HG03175 (cell line): ENCODE data around the gene ACVR1B.

Experiments used
- ATAC-seq: cut with Tn5 transposase; IDR thresholded peaks from one replicate; pipeline ENCODE4 v1.9.1; 2021; ENCODE audit warnings: mild to moderate bottlenecking, moderate library complexity; ENCODE audit not compliant: unreplicated experiment

Gene ACVR1B

DNA sequence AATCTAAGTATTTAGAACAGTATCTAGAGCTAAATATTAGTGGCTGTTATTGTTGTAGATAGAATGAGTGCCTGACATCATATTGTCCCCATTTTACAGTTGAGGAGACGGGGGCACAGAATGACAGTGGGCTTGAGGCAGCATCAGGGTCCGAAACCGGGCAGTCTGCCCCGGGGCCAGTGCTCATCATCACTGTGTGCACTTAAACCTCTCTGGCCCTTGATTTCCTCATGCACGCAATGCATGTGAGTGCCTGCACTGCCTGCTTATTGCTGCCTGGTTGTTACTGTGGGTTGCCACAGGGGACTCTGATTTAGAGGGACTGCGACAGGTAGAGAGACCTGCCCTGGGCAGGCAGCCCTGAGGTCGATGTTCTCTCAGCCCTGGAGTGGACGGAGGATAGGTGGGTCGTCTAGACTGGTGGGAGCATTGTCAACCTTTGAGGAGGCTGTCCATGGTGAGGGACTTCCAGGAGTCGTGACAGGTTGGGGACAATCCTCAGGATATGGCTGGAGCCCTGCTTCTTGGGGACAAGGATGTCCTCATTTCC is 34.4 kb upstream of the ACVR1B start:
- ATAC-seq = no peak

GRCh38 chr12:51917746-51918453 is 33.6 kb upstream of the ACVR1B start:
- no peak for ATAC-seq

DNA sequence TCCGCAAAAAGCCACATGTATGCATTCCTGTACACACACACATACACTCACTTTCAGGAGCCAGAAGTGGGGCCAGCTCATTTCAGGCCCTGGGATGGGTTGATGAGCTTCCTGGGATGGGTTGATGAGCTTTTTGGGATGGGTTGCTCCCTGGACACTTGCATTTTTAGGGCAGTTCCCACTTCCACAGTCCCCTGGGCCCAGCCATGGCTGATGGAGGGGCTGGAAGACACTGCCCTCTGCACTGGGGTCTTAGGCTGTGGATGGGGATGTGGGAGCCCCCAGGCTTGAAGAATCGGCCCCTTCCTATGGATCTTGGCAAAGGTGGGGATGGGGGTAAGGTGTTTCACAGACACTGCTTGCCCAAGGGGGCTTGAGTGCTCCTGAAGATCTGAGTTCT is 31.5 kb upstream of the ACVR1B start:
- ATAC-seq = no peak

DNA sequence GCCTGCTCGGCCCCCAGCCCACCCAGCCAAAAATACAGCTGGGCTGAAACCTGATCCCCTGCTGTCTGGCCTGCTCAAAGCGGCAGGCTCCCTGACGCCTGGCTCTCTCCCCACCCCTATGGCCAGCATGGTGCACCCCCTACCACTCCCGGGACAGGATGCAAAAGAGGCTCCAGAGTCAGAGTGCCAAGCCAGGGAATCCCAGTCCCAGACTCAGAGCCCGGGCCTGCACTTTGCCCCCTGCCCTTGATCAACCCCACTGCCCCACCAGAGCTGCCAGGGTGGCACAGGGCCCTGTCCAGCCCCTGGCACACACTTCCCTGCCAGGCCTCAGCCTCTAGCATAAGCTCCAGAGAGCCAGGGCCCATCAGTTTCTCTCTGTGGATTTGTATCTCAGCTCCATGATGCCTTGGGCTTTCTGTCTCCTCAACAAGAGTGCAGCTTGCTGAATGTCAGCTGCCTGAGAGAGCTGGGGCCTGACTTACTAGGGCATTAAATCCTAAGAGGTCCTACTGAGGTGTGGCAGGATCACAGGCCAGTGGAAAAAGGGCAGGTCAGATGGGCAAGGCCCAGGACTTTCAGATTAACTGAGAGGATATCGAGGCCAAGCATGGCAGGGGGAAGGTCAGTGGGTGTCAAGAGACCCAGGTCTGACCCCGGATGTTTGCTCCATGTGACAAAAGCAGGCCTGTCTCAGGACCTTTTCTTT is 30.3 kb upstream of the ACVR1B start:
- no peak for ATAC-seq

DNA sequence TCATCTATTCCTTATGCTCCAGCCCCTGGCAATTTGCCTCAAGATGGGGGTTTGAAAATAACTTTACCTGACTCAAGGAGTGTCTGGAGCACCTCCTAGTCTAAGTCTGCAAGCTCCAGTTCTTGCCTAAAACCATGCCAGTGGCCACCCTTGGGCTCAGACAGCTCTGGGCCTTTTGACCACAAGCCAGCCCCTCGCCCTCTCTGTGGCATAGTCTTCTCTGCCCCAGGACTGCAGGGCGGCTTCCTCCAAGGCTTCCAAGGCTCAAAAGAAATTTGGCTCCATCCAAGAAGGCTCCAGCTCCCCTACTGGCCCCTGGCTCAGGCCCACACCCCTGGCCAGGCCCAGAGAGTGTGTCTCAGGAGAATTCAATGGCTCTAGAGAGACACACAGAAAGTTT is 29.4 kb upstream of the ACVR1B start:
- ATAC-seq = no peak

DNA sequence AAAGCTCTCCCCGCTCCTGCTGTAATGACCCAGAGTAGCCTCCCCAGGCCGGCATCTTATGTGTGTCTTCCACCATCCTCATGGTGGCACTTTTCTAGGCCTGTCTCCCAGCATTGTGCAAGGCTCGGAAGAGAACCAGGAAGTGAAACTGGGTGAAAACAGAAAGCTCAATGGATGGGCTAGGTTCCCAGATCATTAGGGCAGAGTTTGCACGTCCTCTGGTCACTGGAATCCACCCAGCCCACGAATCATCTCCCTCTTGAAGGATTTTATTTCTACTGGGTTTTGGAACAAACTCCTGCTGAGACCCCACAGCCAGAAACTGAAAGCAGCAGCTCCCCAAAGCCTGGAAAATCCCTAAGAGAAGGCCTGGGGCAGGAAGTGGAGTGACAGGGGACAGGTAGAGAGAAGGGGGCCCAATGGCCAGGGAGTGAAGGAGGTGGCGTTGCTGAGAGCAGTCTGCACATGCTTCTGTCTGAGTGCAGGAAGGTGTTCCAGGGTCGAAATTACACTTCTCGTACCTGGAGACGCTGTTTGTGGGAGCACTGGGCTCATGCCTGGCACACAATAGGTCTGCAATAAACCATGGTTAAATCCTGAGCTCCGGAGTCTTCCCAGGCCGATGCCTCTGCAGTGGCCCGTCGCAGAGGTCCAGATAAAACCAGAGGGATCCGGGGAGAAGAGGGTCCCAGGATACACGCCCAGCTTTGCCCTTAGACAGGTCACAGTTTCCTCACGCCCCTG is 28.6 kb upstream of the ACVR1B start:
- ATAC-seq = no peak

GRCh38 chr12:51923506-51924365 is 27.8 kb upstream of the ACVR1B start:
- ATAC-seq = no peak

DNA sequence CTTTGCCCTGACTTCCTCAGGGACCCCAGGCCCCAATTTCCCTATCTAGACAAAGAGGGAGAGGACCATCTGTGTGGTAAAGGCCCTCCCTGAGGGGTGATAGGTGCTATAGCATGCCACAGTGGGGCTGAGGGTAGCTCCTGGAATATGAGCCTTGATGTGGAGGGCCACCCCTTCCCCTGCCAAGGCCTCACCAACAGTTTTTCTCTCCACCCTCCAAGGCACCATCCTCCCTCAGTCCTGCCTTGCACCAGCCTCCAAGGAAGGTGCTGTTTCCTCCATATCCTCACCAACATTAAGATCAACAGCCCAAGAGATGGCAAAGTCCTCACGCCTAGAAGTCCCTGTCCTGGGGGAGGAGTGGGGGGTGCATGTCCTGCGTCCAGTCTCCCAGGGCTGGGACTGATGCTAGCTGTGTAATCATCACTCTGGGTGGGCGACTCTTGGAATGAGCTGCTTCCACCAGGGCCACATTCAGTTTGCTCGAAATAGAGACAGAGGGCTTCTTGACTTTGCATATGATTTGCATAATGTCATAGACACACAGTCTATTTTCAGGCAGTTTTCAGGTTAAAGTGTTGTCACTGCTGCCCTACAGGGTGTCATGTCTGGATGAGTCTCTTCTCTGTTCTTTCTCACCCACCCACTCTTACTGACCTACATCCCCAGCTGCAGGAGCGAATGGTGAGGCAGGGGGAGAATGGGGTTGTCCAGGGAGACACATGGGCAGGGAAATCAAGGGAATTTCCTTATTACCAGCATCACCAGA is 26.8 kb upstream of the ACVR1B start:
- no peak for ATAC-seq

DNA sequence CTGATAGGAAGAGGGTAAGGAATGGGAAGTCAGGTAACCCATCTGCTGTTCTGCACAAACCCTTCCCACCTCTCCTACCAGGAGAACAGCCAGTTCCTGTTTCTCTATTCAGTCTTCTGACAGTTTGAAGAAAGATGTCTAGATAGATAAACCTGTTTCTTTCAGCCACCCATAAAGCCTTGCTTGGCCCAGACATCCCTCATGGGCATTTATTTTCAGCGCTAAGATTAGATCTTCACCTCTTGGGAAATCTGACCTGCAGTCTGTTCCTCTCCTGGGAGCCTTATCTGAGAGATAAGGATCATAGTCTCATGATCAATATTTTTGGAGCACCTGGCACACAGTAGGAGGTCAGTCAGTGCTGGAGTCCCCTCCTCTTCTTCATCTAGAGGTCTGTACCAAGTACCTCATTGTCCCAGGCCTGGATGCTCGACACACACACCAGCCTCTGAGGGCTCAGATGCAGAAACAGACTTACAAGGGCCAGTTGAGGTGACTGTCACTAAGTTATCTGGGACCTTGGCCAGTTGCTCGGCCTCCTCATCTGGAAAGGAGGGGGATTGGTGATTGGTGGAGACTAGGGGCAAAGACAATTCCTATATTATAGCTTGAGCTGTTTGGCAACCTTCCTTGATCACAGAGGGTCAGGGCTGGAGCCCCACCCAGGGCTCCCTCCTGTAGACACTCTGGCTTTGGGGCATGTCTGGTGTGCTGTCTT is 26.0 kb upstream of the ACVR1B start:
- no peak for ATAC-seq

DNA sequence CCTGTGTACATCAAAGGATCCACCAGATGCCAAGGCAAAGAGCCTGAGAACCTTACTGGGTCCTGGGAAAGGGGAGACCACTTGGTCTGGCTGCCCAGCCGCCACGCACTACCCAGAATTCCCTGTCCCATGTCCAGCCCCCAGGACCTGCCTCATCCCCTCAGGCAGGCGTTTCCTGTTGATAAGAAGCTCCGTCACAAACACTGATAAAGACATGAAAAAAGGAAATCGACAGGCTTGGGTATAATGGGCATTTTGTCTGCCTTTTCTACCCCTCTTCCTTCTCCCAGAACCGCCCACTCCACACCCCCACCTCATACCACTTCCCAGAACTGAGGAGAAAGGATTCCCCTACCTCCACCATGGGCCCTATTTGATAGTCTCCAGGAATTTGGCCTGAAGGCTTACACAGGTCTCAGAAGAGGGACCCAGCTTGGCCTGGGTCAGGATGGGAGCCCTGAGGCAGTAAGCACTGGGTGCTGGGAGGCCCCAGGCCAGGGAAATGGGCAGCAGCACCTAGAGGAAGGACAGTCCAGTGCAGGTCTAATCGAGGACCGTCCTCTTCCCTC is 25.4 kb upstream of the ACVR1B start:
- ATAC-seq = no peak

- ATAC-seq = no peak
Observed at GRCh38 chr12:51926718-51927117, 24.8 kb upstream of the ACVR1B start.

GRCh38 chr12:51932218-51933076 is 19.1 kb upstream of the ACVR1B start:
- no peak for ATAC-seq

- ATAC-seq = no peak
Observed at GRCh38 chr12:51934080-51934479, 17.4 kb upstream of the ACVR1B start.

DNA sequence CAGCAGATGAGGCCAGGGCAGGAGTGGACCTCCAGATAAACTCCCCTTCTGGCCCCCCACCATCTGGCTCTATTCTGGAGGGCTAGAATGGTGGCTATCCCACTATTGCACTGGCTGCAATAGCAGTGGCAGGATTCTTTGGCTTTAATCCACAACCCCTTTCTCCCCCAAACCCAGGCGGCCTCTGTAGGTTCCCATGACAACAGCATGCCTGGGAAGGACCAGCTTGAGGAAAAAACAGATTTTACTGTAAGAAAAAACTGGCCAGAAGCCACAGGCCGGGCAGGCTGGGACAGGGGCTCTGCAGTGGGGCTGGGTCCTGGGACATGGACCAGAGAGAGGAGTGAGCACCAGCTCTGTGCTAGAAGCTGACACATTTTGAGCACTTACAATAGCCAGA is 13.6 kb upstream of the ACVR1B start:
- ATAC-seq = no peak

DNA sequence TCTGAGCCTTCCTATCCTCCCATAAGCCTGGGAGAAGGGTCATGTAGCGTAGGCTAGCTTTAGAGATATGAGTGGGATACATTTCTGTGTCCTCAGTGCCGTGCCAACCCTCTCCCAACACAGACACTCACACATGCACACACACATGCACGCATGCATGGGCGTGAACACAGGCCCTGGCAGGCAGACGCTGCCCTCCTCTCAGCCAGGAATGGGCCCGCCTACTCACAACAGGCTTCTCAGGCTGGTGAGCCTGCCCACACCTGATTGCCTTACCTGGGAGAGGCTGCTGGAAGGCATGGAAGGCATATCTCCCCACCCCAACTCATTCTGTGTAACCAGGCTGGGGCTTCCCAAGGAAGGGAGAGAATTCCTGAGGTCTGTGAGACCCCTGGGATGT is 12.8 kb upstream of the ACVR1B start:
- no peak for ATAC-seq

DNA sequence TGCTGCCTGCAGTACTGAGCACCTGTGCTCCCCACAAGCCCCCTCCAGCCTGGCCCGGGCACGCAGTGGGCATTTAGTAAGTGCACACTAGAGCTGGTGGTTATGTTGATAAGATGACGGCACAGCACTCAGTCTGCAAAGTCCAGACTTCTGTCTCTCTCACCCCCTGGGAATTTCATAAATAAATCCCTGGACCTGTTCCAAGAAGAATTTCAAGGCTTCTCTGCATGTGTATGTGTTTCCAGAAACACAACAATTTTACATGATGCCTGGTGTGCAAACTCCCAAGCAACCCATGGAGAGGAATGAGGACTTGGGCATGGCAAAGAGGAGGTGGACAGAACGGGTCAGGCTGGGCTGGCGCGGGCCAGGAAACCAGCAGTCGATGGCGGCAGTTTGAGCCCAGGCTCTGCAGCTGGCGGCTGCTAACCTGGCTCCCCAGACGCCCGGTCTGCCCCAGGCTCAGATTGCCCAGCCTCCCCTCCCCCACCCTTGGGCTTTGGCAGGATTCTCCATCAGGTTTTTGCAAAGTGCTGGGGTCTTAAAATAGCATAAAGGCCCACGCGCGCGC is 10.4 kb upstream of the ACVR1B start:
- no peak for ATAC-seq

- ATAC-seq = no peak
Observed at GRCh38 chr12:51941604-51942003, 9.9 kb upstream of the ACVR1B start.

GRCh38 chr12:51942056-51942455 is 9.4 kb upstream of the ACVR1B start:
- no peak for ATAC-seq
